ENCODE measurements around the gene SNTG2. TPM values are rescaled to one million over a fixed set of nuclear protein-coding genes. Genes with fewer than 3 reads are reported as not detected.

SNTG2 gene
- total RNA-seq, 2 donors from 2014 or later, result 2.4 TPM; not detected in 1

GRCh38 chr2:1168846-1169245, 218.2 kb downstream of the SNTG2 start:
- no peaks in the 10 kb centered on the region for H3K36me3 ChIP-seq
- no peak overlapping the region for H3K27ac ChIP-seq
- TF ChIP-seq CTCF (IDR thresholded peaks at IDR 0.05), result no peak
- no peak overlapping the region for H3K4me3 ChIP-seq
- no peaks in the 10 kb centered on the region for H3K4me1 ChIP-seq
- H3K27me3 ChIP-seq, result no peaks in the 10 kb centered on the region
- DNase-seq (ENCODE audit: low spot score), result no peak
- H3K9me3 ChIP-seq, result no peaks in the 10 kb centered on the region

DNA sequence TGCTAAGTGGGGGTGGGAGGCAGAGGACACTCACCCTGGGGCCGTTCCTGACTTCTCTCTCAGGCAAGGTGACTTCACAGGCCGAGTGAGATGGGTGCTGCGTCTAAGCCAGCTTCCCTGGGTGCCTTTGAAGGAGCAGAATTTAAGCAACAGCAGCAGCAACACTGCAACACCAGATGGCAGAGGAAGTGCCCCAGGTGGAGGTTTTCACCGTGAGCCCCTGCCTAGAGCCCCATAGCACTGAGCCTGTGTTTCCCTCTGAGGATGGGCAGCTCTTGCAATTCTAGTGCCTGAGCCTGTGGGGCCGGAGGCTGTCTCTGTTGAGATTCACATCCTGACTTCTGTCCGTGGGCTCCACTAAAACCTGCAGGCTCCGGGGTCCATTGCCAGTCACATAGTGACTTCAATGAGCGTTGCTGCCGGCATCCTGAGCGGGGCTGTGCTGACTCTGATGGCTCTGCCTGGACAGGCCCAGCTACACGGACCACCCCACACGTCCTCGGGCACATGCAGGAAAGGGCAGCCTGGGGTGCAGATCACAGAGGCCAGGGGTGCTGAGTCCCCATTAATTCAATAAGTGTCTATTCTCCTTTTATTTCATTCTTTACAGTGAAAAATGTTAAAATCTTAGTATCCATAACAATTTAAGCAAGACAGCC, 218.8 kb downstream of the SNTG2 start:
- DNase-seq (ENCODE audit: low spot score), result no peak
- Histone ChIP-seq H3K9me3 (no peaks in the 10 kb centered on the region), H3K27me3 (no peaks in the 10 kb centered on the region), H3K4me1 (no peaks in the 10 kb centered on the region), H3K27ac (no peak overlapping the region), H3K4me3 (no peak overlapping the region), H3K36me3 (no peaks in the 10 kb centered on the region)
- no peak for TF ChIP-seq CTCF (IDR thresholded peaks at IDR 0.05)

DNA sequence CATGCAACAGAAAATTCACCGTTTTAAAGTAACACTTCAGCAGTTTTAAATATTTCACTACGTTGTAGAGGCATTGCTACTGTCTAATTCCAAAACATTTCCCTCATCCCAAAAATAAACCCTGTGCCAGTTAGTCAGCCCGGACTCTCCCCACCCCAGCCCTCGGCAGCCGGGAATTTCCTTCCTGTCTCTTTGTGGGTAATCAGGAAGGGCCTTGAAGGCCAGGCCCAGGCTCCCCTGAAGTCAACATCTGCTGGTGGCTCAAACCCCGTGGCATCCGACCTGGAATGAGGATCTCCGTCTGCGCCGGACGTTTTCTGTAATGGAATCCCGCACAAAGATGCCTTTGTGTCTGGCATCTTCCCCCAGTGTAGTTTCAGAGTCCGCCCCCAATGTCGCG, 219.6 kb downstream of the SNTG2 start:
- no peak for TF ChIP-seq CTCF (IDR thresholded peaks at IDR 0.05)

DNA sequence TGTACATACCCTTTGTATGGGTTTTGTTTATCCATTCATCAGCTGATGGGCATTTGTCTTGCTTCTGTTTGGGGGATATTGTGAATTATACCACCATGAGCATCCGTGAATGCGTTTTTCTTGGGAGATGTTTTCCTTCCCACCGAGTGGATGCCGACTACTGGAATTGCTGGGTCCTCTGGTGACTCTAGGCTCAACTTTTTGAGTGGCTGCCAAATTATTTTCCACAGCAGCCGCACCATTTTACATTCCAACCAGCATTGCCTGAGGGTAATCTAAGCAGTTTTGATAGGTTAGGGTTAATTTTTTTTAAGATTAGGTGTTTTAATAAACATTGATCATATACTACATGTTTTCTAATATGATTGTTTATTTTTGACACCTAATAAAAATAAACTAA, 220.1 kb downstream of the SNTG2 start:
- H3K9me3 ChIP-seq, result no peaks in the 10 kb centered on the region
- H3K4me3 ChIP-seq, result no peak overlapping the region
- TF ChIP-seq CTCF (IDR thresholded peaks at IDR 0.05), result no peak
- no peaks in the 10 kb centered on the region for H3K36me3 ChIP-seq
- no peak for DNase-seq (ENCODE audit: low spot score)
- H3K4me1 ChIP-seq, result no peaks in the 10 kb centered on the region
- no peaks in the 10 kb centered on the region for H3K27me3 ChIP-seq
- no peak overlapping the region for H3K27ac ChIP-seq

More for the DNA sequence above, 219.6 kb downstream of the SNTG2 start:
- Histone ChIP-seq H3K4me1 (no peaks in the 10 kb centered on the region), H3K9me3 (no peaks in the 10 kb centered on the region), H3K27ac (no peak overlapping the region), H3K4me3 (no peak overlapping the region), H3K27me3 (no peaks in the 10 kb centered on the region), H3K36me3 (no peaks in the 10 kb centered on the region)
- no peak for DNase-seq (ENCODE audit: low spot score)

DNA sequence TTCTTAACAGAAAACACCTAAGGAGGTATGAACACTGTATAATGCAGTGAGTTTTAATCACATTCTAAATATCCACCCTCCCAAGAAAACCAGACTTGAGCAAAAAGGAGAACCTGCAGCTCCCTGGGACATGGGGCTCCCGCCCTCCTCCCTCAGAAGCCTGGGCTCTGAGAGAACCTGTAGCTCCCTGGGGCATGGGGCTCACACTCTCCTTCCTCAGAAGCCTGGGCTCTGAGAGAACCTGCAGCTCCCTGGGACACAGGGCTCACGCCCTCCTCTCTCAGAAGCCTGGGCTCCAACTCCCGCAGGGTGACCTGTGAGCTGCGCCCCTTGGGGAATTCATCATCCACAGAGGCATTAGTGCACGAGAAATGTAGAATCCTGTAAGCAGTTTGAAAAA, 222.9 kb downstream of the SNTG2 start:
- Histone ChIP-seq H3K36me3 (no peaks in the 10 kb centered on the region), H3K4me3 (no peak overlapping the region), H3K4me1 (no peaks in the 10 kb centered on the region), H3K9me3 (no peaks in the 10 kb centered on the region), H3K27me3 (no peaks in the 10 kb centered on the region), H3K27ac (no peak overlapping the region)
- TF ChIP-seq CTCF (IDR thresholded peaks at IDR 0.05), result no peak
- DNase-seq (ENCODE audit: low spot score), result no peak

DNA sequence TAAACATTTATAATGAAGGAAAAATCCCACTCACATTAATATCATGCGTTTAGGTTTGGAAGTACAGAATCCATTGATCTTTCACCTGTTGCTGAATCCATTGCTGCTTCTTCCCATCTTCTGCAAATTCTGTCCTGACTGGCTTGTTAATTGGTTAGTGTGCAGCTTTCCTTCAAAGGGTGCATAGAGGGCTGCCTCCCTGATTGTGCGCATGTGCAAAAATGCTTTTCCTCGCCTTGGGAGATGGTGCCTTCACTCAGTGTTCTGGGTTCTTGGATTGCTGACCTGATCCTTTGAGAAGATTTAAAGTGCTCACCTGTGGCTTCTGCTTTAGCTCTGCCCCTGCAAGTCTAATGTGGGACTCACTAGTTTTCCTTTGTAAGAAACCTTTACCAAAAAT, 231.2 kb downstream of the SNTG2 start:
- Histone ChIP-seq H3K27me3 (no peaks in the 10 kb centered on the region), H3K9me3 (no peaks in the 10 kb centered on the region), H3K27ac (no peak overlapping the region), H3K36me3 (no peaks in the 10 kb centered on the region), H3K4me3 (no peak overlapping the region), H3K4me1 (no peaks in the 10 kb centered on the region)
- no peak for DNase-seq (ENCODE audit: low spot score)
- no peak for TF ChIP-seq CTCF (IDR thresholded peaks at IDR 0.05)
